Measurements from ENCODE around the gene MAGI2.

The MAGI2 gene

GRCh38 chr7:78080241-78080640, 1373.2 kb downstream of the MAGI2 start:
- FAIRE-seq (no peak), DNase-seq (ENCODE audit: insufficient read length, low spot score) (no peak)
- TF ChIP-seq POU2F2 (IDR thresholded peaks at IDR 0.05; ENCODE audit: low read depth, low read length) (no peak), POLR2A (IDR thresholded peaks at IDR 0.05; ENCODE audit: low read depth, low read length) (no peak), SPI1 (IDR thresholded peaks at IDR 0.05; ENCODE audit: low read depth, low read length) (no peak), POLR2AphosphoS5 (IDR thresholded peaks at IDR 0.05; ENCODE audit: low read depth, low read length) (no peak), PAX5 (IDR thresholded peaks at IDR 0.05; ENCODE audit: insufficient read depth, low read length, severe bottlenecking) (no peak), TAF1 (IDR thresholded peaks at IDR 0.05; ENCODE audit: low read depth, low read length) (no peak)

GRCh38 chr7:78074713-78075112, 1378.8 kb downstream of the MAGI2 start:
- DNase-seq (ENCODE audit: insufficient read length, low spot score) = no peak
- FAIRE-seq = no peak

GRCh38 chr7:78073609-78074382, 1379.7 kb downstream of the MAGI2 start:
- DNase-seq (ENCODE audit: insufficient read length, low spot score) (no peak), FAIRE-seq (no peak)
- TF ChIP-seq POLR2AphosphoS5 (IDR thresholded peaks at IDR 0.05; ENCODE audit: low read depth, low read length) (no peak), PAX5 (IDR thresholded peaks at IDR 0.05; ENCODE audit: insufficient read depth, low read length, severe bottlenecking) (no peak), TAF1 (IDR thresholded peaks at IDR 0.05; ENCODE audit: low read depth, low read length) (no peak), POLR2A (IDR thresholded peaks at IDR 0.05; ENCODE audit: low read depth, low read length) (no peak), POU2F2 (IDR thresholded peaks at IDR 0.05; ENCODE audit: low read depth, low read length) (no peak), SPI1 (IDR thresholded peaks at IDR 0.05; ENCODE audit: low read depth, low read length) (no peak)

More at GRCh38 chr7:78074713-78075112, 1378.8 kb downstream of the MAGI2 start:
- TF ChIP-seq PAX5 (IDR thresholded peaks at IDR 0.05; ENCODE audit: insufficient read depth, low read length, severe bottlenecking) = no peak
- TF ChIP-seq POU2F2 (IDR thresholded peaks at IDR 0.05; ENCODE audit: low read depth, low read length) = no peak
- no peak for TF ChIP-seq SPI1 (IDR thresholded peaks at IDR 0.05; ENCODE audit: low read depth, low read length)
- no peak for TF ChIP-seq POLR2A (IDR thresholded peaks at IDR 0.05; ENCODE audit: low read depth, low read length)
- no peak for TF ChIP-seq POLR2AphosphoS5 (IDR thresholded peaks at IDR 0.05; ENCODE audit: low read depth, low read length)
- no peak for TF ChIP-seq TAF1 (IDR thresholded peaks at IDR 0.05; ENCODE audit: low read depth, low read length)

DNA sequence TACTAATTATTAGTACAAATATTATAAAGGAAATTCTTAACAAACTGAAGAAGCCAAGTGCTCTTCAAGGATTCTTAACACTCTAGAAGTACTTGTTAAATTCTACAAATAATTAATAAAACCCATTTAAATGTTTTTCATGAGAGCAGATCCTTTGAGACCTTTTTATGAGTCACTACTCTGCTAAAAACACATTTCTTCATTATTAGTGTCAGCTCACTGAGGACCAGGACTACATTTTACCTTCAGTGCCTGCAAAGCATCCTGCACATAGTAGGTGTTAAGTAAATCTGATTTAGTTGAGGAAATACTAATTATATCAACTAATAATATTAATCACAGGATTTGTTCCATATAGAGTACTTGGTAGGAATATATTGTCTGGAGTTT, 1381.3 kb downstream of the MAGI2 start:
- DNase-seq (ENCODE audit: insufficient read length, low spot score) (no peak), FAIRE-seq (no peak)
- no peak for TF ChIP-seq POLR2A (IDR thresholded peaks at IDR 0.05; ENCODE audit: low read depth, low read length)
- TF ChIP-seq TAF1 (IDR thresholded peaks at IDR 0.05; ENCODE audit: low read depth, low read length) = no peak
- TF ChIP-seq PAX5 (IDR thresholded peaks at IDR 0.05; ENCODE audit: insufficient read depth, low read length, severe bottlenecking) = no peak
- no peak for TF ChIP-seq POU2F2 (IDR thresholded peaks at IDR 0.05; ENCODE audit: low read depth, low read length)
- no peak for TF ChIP-seq POLR2AphosphoS5 (IDR thresholded peaks at IDR 0.05; ENCODE audit: low read depth, low read length)
- no peak for TF ChIP-seq SPI1 (IDR thresholded peaks at IDR 0.05; ENCODE audit: low read depth, low read length)

DNA sequence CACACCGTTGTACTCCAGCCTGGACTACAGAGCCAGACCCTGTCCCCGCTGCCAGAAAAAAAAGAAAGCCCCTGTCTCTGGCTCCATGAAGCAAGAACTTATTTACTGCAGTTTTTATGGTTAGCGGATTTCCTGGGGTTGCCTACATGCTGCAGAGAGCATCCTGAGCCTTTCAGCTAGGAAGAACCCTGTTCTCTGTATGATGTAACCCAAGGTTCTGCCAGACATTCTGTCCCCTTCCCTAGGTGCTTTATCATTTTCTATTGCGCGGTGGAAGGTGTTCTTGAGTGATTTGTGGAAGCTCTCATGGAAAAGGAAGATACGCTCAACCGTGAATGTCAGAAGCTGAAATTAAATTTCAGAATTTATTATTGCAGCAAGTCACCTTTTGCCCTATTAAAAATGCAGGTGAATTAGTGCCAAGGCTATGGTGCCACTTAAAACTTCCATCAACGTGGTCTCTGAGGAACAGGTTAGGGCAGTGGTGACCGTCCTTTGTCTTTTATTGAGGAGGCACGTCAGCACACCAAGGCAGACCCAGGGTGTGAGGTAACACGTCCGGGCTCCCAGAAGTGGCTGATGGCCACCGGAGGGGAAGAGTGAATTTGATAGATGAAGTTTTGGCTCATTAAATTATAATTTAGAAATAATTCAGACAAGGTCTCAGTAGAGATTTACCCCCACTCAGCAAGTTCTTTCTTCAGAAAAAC, 1381.8 kb downstream of the MAGI2 start:
- TF ChIP-seq POLR2AphosphoS5 (IDR thresholded peaks at IDR 0.05; ENCODE audit: low read depth, low read length) = no peak
- TF ChIP-seq PAX5 (IDR thresholded peaks at IDR 0.05; ENCODE audit: insufficient read depth, low read length, severe bottlenecking) = no peak
- TF ChIP-seq POLR2A (IDR thresholded peaks at IDR 0.05; ENCODE audit: low read depth, low read length) = no peak
- no peak for TF ChIP-seq POU2F2 (IDR thresholded peaks at IDR 0.05; ENCODE audit: low read depth, low read length)
- TF ChIP-seq SPI1 (IDR thresholded peaks at IDR 0.05; ENCODE audit: low read depth, low read length) = no peak
- no peak for TF ChIP-seq TAF1 (IDR thresholded peaks at IDR 0.05; ENCODE audit: low read depth, low read length)
- DNase-seq (ENCODE audit: insufficient read length, low spot score) = no peak
- FAIRE-seq = no peak

- no peak for FAIRE-seq
- no peak for DNase-seq (ENCODE audit: insufficient read length, low spot score)
- TF ChIP-seq POU2F2 (IDR thresholded peaks at IDR 0.05; ENCODE audit: low read depth, low read length) (no peak), TAF1 (IDR thresholded peaks at IDR 0.05; ENCODE audit: low read depth, low read length) (no peak), POLR2A (IDR thresholded peaks at IDR 0.05; ENCODE audit: low read depth, low read length) (no peak), SPI1 (IDR thresholded peaks at IDR 0.05; ENCODE audit: low read depth, low read length) (no peak), PAX5 (IDR thresholded peaks at IDR 0.05; ENCODE audit: insufficient read depth, low read length, severe bottlenecking) (no peak), POLR2AphosphoS5 (IDR thresholded peaks at IDR 0.05; ENCODE audit: low read depth, low read length) (no peak)
These were observed 1386.9 kb downstream of the MAGI2 start for GRCh38 chr7:78066599-78066998.

DNA sequence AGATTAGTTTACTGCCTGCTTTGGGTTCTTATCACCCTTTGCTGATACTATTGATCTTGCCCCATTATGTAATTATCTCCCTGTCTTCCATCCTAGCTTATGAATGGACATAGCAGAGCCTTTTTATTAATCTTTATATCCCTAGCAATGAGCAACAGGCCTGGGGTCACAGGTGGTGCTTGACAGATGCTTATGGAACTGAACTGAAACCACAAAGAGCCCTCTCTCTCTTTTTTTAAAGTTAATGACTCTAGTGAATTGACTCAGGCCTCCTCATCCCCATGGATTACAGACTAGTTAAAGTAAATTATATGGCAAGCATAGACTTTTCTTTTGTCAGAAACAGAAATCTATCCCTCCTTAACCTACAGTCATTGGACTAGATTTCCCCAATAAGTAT, 1389.7 kb downstream of the MAGI2 start:
- DNase-seq (ENCODE audit: insufficient read length, low spot score) (no peak), FAIRE-seq (no peak)
- TF ChIP-seq PAX5 (IDR thresholded peaks at IDR 0.05; ENCODE audit: insufficient read depth, low read length, severe bottlenecking) (no peak), POLR2AphosphoS5 (IDR thresholded peaks at IDR 0.05; ENCODE audit: low read depth, low read length) (no peak), SPI1 (IDR thresholded peaks at IDR 0.05; ENCODE audit: low read depth, low read length) (no peak), POLR2A (IDR thresholded peaks at IDR 0.05; ENCODE audit: low read depth, low read length) (no peak), TAF1 (IDR thresholded peaks at IDR 0.05; ENCODE audit: low read depth, low read length) (no peak), POU2F2 (IDR thresholded peaks at IDR 0.05; ENCODE audit: low read depth, low read length) (no peak)

DNA sequence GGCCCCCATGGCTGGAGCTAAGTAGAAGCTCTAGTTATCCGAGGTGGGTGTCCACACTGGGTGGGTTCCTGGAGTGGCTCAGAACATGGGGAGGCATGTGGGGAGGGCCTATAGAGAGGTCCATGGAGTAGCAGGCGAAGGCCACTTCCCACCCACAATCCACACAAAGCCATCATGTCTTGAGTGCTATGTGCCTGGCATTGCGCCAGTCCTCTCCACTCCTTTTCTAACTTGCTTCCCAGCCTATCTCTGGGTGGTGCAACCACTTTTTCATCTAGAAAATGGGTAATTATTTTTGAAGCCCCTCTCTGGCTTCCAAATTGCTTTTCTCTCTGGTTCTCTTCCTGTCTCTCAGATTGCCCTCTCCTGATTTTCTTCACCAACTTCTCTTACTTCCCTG, 1391.3 kb downstream of the MAGI2 start:
- FAIRE-seq (no peak), DNase-seq (ENCODE audit: insufficient read length, low spot score) (no peak)
- TF ChIP-seq PAX5 (IDR thresholded peaks at IDR 0.05; ENCODE audit: insufficient read depth, low read length, severe bottlenecking) (no peak), SPI1 (IDR thresholded peaks at IDR 0.05; ENCODE audit: low read depth, low read length) (no peak)

GRCh38 chr7:78057571-78057970, 1395.9 kb downstream of the MAGI2 start:
- no peak for TF ChIP-seq PAX5 (IDR thresholded peaks at IDR 0.05; ENCODE audit: insufficient read depth, low read length, severe bottlenecking)
- TF ChIP-seq POU2F2 (IDR thresholded peaks at IDR 0.05; ENCODE audit: low read depth, low read length) = no peak
- no peak for TF ChIP-seq SPI1 (IDR thresholded peaks at IDR 0.05; ENCODE audit: low read depth, low read length)
- TF ChIP-seq POLR2AphosphoS5 (IDR thresholded peaks at IDR 0.05; ENCODE audit: low read depth, low read length) = no peak
- TF ChIP-seq POLR2A (IDR thresholded peaks at IDR 0.05; ENCODE audit: low read depth, low read length) = no peak
- TF ChIP-seq TAF1 (IDR thresholded peaks at IDR 0.05; ENCODE audit: low read depth, low read length) = no peak
- DNase-seq (ENCODE audit: insufficient read length, low spot score) (no peak), FAIRE-seq (no peak)

Data from GM12891 (cell line).